HG02759 (cell line): Measurements from ENCODE around the gene SAT1.

Experiments
- ATAC-seq: cut with Tn5 transposase; IDR thresholded peaks from one replicate; pipeline ENCODE4 v1.9.1; 2021; ENCODE audit warnings: mild to moderate bottlenecking, moderate library complexity; ENCODE audit not compliant: unreplicated experiment

The SAT1 gene

DNA sequence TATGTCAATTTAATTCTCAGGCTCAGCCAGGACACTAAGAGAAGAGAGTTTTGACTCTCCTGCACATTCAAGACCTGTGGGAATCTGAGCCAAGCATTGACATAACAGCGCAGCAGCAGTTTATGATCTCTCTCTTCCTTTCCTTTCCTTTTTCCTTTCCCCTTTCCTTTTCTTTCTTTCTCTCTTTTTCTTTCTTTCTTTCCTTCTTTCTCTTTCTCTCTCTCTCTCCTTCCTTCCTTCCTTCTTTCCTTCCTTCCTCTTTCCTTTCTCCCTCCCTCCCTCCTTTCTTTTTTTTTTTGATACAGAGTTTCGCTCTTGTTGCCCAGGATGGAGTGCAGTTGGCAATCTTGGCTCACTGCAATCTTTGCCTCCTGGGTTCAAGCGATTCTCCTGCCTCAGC, 21.6 kb downstream of the SAT1 start:
- ATAC-seq: no peak

GRCh38 chrX:23805389-23805788, 22.4 kb downstream of the SAT1 start:
- ATAC-seq: no peak

DNA sequence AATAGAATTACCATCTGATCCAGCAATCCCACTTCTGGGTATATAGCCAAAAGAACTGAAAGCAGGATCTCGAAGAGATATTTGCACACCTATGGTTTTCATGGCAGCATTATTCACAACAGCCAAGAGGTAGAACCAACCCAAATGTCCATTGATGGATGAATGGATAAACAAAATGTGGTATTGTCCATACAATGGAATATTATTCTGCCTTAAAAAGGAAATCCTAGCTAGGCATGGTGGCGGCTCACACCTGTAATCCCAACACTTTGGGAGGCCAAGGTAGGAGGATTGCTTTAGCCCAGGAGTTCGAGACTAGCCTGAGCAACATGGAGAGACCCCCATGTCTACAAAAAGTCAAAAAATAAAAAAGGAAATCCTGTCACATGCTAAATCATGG, 27.3 kb downstream of the SAT1 start:
- ATAC-seq: no peak

GRCh38 chrX:23811108-23811651, 28.2 kb downstream of the SAT1 start:
- ATAC-seq: no peak

- no peak for ATAC-seq
Observed at GRCh38 chrX:23811656-23812055, 28.7 kb downstream of the SAT1 start.

DNA sequence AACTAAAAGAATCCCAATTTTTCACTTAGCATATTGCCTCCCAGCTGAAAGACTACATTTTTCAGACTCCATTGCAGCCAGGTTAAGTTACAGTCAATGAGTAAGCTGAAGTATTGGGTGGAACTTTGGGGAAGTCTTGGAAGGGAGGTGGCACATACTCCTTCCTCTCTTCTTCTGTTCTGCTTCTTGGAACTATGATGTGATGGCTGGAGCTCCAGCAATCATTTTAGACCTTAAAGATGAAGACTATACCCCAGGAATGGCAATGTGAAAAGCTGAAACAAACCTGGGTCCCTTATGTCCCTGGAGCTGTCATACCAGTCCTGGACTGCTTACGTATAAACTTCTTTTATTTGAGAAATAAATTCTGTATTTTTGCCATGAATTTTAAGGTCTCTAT, 30.8 kb downstream of the SAT1 start:
- no peak for ATAC-seq

- ATAC-seq: no peak
Observed at GRCh38 chrX:23815376-23815775, 32.4 kb downstream of the SAT1 start.

- ATAC-seq: no peak
Observed at GRCh38 chrX:23816179-23816578, 33.2 kb downstream of the SAT1 start.

DNA sequence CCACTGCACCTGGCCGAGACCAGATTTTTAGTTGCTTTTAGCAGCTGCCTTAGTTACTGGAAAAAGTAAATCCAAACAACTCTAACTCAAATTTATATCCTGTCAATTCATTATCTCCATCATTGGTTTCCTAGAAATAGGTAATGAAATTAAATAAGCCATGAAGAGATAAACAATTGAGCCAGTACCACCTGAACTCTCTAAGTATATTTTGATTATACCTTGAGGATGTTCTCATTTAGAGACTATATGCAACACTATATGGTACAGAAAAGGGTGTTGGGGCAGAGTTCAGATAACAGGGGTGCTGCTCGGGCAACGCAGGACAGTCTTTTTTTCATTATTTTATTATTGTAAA, 35.0 kb downstream of the SAT1 start:
- no peak for ATAC-seq

GRCh38 chrX:23819385-23820234, 36.6 kb downstream of the SAT1 start:
- ATAC-seq: no peak

- ATAC-seq: no peak
Observed at GRCh38 chrX:23820235-23820782, 37.3 kb downstream of the SAT1 start.

DNA sequence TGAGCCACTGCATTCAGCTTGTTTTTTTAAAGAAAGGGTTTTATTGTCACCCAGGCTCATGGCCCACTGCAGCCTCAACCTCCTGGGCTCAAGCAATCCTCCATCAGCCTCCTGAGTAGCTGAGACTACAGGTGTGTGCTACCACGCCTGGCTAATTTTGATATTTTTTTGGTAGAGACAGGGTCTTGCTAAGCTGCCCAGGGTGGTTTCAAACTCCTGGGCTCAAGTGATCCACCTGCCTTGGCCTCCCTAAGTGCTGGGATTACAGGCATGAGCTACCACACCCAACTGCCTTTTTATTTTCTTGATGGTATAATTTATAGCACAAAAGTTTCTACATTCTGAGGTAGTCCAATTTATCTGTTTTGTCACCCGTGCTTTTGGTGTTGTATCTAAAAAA, 38.9 kb downstream of the SAT1 start:
- ATAC-seq: no peak

- no peak for ATAC-seq
Observed at GRCh38 chrX:23822397-23822796, 39.4 kb downstream of the SAT1 start.

GRCh38 chrX:23822841-23823240, 39.9 kb downstream of the SAT1 start:
- no peak for ATAC-seq

GRCh38 chrX:23825675-23826074, 42.7 kb downstream of the SAT1 start:
- no peak for ATAC-seq

DNA sequence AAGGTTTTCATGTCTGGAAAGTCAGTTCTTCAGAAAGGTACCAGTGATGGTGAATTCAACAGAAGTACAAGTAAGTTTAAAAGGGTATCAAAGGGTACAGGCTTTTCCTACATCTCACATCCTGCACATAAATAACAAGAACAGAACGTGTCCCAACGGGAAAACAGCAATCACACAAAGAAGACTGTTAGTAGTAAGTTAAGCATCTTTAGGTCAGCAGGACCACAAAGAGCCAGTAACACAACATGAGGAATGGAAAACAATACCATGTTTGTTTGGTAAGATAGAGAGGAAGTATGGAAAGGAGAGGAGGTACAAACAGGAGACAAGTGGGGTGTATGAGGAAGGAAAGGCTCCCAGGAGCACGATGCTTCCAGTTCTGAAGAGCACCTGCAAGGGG, 43.2 kb downstream of the SAT1 start:
- no peak for ATAC-seq

DNA sequence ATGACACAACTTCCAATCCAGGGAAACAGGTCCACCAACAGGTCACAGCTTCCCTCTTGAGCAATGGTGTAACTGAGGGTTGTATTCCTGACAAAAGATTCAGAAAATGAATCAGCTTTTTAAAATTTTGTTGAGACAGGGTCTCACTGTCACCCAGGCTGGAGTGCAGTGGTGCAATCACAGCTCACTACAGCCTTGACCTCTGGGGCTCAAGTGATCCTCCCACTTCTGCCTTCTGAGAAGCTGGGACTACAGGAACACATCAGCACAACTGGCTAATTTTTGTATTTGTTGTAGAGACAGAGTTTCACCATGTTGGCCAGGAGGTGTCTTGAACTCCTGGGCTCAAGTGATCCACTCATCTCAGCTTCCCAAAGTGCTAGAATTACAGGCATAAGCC, 43.7 kb downstream of the SAT1 start:
- ATAC-seq: no peak

DNA sequence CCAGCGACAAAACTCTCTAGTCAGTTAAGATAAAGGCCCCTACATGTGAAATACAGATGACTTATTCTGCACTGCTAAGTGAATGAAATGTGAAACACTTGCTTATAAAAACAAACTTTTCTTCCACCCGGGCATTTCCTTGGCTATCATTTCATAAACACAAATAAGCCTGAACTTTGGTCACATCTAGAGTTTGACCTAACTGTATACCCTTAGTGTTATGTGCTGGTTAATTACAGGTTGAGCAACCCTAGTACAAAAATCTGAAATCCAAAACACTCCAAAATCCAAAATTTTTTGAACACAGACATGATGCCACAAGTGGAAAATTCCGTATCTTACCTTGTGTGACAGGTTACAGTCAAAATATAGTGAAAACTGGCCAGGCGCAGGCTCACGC, 45.9 kb downstream of the SAT1 start:
- no peak for ATAC-seq

DNA sequence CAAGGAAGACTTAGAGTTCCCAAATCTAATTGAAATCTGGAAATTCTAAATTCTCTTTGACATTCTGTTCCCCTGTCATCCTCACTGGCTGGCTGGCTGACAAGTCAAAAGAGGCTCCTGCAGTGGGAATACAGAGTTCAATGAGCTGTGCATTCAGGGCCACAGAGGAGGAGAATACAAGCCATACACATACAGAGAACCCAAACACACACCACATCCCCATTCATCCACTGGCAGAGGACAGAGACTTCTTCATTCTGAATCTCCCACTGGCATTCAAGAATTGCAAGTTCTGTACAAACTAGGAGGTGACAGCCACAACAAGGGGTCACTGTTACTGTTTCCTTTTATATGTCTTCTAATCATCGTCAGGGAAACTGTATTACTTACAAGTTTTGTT, 49.7 kb downstream of the SAT1 start:
- no peak for ATAC-seq
